ENCODE data around the gene DPF3. TPM values are rescaled to one million over a fixed set of nuclear protein-coding genes. Genes with fewer than 3 reads are reported as not detected.

DPF3 gene
- total RNA-seq, 1 donor from 2014 or later: 2.0 TPM

GRCh38 chr14:72600551-72601330 is 293.2 kb downstream of the DPF3 start:
- no peak for DNase-seq (ENCODE audit: low spot score)

GRCh38 chr14:72599579-72600470 is 294.1 kb downstream of the DPF3 start:
- DNase-seq (ENCODE audit: low spot score): no peak

- DNase-seq (ENCODE audit: low spot score): no peak
These were observed 295.6 kb downstream of the DPF3 start for GRCh38 chr14:72598306-72598705.

GRCh38 chr14:72597252-72598233 is 296.4 kb downstream of the DPF3 start:
- no peak for DNase-seq (ENCODE audit: low spot score)

- no peak for DNase-seq (ENCODE audit: low spot score)
These were observed 298.6 kb downstream of the DPF3 start for GRCh38 chr14:72595152-72595862.

GRCh38 chr14:72594099-72594901 is 299.6 kb downstream of the DPF3 start:
- no peak for DNase-seq (ENCODE audit: low spot score)

GRCh38 chr14:72591391-72591790 is 302.5 kb downstream of the DPF3 start:
- no peak for DNase-seq (ENCODE audit: low spot score)

GRCh38 chr14:72590577-72590976 is 303.3 kb downstream of the DPF3 start:
- no peak for DNase-seq (ENCODE audit: low spot score)

- no peak for DNase-seq (ENCODE audit: low spot score)
These were observed 304.2 kb downstream of the DPF3 start for GRCh38 chr14:72589652-72590051.

- no peak for DNase-seq (ENCODE audit: low spot score)
These were observed 305.4 kb downstream of the DPF3 start for GRCh38 chr14:72588521-72588920.

GRCh38 chr14:72583316-72584272 is 310.3 kb downstream of the DPF3 start:
- DNase-seq (ENCODE audit: low spot score): no peak

- no peak for DNase-seq (ENCODE audit: low spot score)
These were observed 311.3 kb downstream of the DPF3 start for GRCh38 chr14:72582582-72582981.

- DNase-seq (ENCODE audit: low spot score): no peak
These were observed 315.4 kb downstream of the DPF3 start for GRCh38 chr14:72578514-72578913.

- no peak for DNase-seq (ENCODE audit: low spot score)
These were observed 316.4 kb downstream of the DPF3 start for GRCh38 chr14:72577521-72577920.

GRCh38 chr14:72576258-72576657 is 317.6 kb downstream of the DPF3 start:
- no peak for DNase-seq (ENCODE audit: low spot score)

- DNase-seq (ENCODE audit: low spot score): no peak
These were observed 319.2 kb downstream of the DPF3 start for GRCh38 chr14:72574715-72575114.

- DNase-seq (ENCODE audit: low spot score): no peak
These were observed 320.0 kb downstream of the DPF3 start for GRCh38 chr14:72573725-72574417.

Data from ureter (tissue), 1 donor.